GM19463 (cell line): Measurements from ENCODE around the gene PSG1.
"Not testable (repeated sequence)": the region's sequence is repeated elsewhere in the genome, so short reads cannot be mapped to it uniquely, and the experiment has no call there.

Source experiments
- ATAC-seq: cut with Tn5 transposase; IDR thresholded peaks from one replicate; pipeline ENCODE4 v1.9.1; 2021; ENCODE audit warnings: mild to moderate bottlenecking, moderate library complexity; ENCODE audit not compliant: unreplicated experiment

Gene PSG1

DNA sequence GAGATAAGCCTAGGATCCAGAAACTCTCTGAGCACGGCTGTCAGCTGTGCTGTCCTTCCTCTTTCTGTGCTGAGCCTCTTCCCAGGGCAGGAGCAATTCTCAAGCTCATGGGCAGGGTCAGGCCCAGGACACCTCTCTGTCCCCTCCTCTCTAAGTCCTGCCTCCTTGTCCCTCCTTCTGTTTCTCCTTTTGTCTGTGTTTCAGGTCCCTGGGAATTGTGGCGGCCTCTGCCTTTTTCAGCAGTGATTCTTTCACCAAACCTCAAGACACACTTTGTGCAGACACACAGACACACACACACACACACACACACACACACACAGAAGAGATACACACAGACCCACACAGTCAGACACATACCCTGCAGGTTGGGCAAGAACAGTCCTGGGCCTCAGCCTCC is at the start of gene PSG1:
TSS of gene PSG1 (minus strand) at position 101 of the 400 bp plus-strand sequence. CDS start 132 bp downstream, outside the sequence.
- no peak for ATAC-seq

DNA sequence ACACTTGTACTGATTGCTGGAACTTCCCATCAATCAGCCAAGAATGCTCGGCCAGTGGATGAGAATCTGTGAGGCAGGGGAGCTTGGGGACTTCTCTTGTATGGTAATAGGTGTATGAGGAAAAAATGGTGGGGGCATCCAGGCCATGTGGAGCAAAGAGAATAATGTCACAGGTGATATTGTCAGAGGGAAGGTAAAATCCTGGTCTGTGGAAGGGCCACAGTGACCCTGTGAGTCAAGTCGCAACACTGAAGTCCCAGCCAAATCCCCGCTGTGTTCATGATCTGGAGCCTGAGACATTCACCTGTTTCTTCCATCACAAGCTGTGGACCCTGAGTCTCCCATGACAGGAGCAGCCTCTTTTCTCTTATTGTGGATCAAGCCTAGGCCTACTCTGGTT is 49.4 kb upstream of the PSG1 start:
- ATAC-seq: no peak

DNA sequence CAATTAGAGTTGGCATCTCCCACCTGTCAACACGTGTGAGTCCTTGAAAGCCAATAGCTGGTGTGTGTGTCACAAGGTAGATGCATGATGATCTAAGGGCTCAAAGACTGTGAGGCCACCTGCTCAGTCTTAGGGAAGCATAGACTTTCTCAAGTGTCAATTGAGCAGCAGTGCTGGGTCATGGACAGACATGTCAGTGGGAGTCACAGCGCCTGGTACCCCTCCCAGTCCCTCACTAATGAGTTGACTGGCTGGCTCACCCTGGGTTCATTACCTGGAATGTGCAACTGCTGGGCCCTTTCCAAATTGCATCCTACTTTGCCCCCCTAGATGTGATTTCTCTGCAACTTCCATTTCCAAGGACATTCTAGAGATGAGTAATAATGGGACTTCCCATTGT is 47.3 kb upstream of the PSG1 start:
- ATAC-seq: no peak

DNA sequence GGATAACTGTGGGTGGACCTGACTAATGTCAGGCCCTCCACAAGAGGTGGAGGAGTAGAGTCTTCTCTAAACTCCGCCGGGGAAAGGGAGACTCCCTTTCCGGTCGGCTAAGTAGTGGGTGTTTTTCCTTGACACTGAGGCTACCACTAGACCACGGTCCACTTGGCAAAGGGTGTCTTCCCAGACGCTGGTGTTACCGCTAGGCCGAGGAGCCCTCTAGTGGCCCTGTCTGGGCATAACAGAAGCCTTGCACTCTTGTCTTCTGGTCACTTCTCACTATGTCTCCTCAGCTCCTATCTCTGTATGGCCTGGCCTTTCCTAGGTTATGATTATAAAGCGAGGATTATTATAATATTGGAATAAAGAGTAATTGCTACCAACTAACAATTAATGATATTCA is 43.6 kb upstream of the PSG1 start:
- ATAC-seq: not testable (repeated sequence)

DNA sequence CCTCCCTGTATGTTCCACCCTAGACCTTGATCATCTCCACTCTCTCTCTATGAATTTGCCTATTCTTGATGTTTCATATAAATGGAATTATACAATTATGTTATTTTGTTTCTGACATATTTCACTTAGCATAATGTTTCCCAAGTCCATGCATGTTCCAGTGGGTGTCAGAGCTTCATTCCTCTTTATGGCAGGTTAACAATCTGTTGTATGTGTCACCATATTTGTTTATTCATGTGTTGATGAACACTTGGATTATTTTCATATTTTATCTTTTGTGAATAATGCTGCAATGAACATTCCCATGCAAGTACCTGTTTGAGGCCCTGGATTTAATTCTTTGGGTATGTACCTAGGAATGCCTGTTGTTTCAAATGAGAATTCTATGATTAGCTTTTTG is 41.5 kb upstream of the PSG1 start:
- not testable (repeated sequence) for ATAC-seq

DNA sequence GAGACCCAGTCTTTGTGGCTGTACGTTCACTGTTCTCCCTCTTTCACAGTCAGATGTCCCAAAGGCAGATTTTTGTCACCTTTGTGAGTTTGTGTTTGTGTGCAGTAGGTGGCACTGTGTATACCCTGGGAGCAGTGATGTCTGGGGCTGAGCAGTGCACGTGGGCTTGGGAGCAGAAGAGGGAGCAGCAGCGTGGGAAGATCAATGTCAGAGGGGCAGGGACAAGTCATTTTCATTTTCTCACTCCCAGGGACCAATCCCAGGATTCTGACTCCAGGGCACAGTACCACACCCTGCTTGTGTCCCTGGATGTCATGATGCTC is 40.2 kb upstream of the PSG1 start:
- ATAC-seq: no peak

DNA sequence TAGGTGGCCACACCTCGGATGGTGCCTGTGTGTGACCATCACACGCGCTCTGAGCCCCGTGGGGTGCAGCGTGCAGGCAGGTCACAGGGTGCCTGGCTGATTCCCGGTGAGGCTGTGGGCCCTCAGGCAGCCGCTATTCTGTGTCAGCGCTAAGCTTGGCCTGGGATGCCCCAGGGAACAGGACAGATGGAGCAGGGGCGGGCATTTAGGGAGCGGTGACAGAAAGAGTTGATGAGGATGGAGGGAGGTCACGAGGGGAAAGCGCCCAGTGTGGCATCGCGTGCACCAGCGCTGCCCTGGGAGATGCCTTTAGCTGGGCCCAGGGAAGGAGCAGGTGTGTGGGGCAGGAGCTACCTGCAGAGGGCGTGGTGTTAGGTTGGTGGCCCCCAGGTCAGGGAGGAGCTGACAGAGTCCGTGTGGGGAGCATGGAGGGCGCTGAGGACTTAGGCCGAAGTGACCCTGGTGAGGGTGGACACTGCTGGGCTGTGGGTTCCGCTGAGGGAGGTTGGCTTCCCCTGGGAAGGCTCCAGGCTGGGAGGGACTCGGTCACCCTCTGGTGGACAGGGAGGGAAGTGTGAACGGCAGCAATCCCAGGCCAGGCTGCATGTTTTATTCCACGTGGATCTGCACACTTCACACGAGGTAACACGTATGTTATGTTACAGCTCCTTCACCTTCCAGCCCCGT is 39.7 kb upstream of the PSG1 start:
- ATAC-seq: not testable (repeated sequence)

DNA sequence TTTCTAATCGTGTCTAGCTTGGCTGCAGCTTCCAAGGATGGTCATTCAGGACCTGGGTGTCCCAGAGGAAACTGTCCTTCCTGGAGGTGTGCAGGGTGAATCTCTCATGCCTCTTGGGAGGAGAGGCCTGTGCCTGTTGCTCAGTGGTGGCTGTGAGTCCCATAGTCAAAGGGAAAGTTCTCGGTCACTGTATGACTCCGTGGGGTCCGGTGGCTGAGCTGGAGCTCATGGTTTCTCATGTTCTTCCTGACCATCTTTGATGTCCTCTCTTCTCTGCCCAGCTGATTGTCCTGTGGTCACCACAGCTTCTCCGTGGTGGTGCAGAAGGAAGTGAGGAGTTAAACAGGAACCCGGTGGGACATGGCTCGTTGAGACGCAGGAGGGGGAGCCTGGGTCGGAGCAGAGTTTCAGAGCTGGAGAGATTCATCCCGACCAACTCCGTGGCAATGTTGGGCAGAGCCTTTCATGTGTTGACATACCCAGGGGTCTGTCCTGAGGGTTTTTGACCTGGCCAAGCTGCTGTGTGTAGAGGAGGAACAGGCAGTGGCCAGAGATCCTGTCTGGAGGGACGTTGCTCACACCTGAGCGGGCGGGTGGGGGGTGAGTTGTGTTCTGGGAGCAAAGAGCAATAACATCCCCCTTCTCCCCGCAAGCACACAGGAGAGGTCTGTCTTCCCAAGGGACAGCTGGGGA is 39.0 kb upstream of the PSG1 start:
- ATAC-seq: not testable (repeated sequence)

DNA sequence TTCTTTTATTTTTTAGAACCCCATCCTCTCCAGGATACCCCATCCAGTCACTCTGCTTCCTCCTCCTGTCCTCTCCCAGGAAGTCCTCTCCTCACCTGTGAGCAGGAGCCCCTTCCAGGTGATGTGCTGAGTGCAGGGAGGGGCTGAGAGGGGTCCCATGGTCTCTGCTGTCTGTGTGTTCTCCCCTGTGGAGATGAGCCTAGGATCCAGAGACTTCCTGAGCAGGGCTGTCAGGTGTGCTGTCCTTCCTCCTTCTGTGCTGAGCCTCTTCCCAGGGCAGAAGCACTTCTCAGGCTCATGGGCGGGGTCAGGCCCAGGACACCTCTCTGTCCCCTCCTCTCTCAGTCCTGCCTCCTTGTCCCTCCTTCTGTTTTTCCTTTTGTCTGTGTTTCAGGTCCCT is 38.1 kb upstream of the PSG1 start, which contains the start of gene PSG6:
TSS of gene PSG6 (minus strand) at position 261 of the 400 bp plus-strand sequence. CDS start at position 159, 102 bp downstream.
- not testable (repeated sequence) for ATAC-seq

DNA sequence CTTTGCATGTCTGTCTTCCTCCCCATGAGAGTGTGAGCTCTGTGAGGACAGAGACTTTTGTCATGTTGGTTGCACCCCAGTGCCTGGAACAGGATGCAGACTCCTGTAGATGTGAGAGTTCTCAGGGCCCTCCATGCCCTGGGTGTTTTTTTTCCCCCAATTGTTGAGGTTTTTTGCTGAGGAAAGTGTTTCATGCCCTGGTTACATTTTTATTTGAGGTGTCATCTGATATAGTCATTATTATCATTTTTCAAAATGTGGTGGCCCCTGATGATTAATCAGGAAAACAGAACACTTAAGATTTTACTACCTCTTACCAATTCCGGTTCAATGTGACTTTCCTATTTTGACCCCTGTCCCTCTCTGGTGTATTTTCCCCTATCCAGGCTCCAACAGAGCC is 37.4 kb upstream of the PSG1 start:
- ATAC-seq: not testable (repeated sequence)

DNA sequence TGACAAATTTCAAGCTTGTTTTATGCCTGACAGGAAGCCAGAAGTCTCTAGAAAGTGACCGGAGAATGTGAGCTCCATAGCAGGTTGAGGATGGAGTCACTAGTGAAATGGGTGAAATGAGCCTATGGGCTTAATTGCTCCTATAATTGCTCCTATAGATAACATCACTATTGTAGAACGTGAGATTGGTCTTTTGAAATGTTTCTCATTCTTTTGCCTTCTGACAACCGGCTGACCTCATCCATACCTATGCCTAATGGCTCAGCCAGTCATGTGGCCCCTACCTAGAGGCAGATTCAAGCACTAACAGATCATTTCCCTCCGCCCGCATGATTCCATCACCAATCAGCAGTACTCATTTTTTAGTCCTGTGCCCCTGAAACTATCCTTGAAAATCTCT is 34.0 kb upstream of the PSG1 start:
- not testable (repeated sequence) for ATAC-seq

DNA sequence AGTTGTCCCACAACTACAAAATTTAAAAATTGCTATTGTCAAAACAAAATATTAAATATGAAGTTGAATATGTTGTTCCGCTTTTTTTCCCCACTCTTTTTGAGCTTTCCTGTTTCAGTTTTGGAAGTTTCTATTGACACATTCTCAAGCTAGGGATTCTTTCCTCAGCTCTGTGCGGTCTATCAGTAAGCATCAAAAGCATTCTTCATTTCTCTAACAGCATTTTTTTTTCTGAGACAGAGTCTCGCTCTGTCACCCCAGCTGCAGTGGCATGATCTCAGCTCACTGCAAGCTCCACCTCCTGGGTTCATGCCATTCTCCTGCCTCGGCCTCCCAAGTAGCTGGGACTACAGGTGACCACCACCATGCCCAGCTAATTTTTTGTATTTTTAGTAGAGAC is 33.4 kb upstream of the PSG1 start:
- not testable (repeated sequence) for ATAC-seq

DNA sequence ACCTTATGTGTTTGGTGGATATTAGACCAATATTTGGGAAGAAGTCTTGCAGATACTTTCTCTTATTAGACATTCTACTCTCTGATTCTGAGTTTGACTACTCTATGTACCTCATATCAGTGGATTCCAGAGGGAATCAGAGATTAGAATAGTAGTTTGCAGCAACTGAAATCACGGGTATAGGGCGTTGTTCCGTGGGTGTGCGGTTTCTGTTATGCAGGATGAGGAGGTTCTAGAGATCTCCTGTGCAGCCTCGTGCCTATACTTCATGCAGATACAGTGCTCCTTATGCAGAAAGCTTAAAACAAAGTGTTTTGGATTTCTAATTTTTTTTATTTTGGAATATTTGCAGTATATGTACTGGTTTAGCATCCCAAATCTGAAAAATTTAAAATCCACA is 32.2 kb upstream of the PSG1 start:
- not testable (repeated sequence) for ATAC-seq

DNA sequence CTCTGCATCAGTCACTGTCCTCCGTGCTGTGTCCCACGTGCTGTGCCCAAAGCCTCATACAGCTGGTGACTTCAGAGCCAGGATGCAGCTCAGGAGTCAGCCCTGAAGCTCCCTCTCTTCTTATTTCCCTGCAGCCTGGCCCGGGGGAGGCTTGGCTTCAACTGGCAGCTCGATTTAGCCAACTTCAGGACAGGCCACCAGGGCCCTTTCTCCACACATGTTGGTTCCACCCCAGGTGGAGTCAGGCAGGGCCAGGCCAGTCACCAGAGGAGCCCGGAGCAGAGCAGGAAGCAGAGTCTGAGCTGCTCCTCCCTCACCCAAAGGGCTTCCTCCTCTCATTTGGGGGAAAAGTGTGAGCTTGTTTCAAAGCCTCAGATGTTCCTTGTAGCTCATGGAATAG is 26.6 kb upstream of the PSG1 start:
- not testable (repeated sequence) for ATAC-seq

DNA sequence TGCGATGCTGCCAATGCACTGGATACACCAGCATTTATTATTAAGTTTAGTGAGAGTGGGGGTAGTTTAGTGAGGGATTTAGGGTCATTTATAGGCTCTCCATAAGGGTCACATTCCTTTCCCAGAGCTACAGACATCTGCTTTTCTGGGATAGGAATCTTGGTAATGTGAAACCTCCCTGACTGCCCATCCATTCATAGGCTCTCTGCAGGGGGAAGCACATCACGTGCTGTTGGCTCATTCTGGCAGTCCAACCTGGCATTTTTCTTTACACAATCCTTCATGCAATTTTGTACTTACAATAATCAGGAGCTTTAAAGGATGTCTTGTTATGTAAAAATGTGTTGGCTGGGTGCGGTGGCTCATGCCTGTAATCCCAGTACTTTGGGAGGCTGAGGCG is 21.0 kb upstream of the PSG1 start:
- ATAC-seq: not testable (repeated sequence)

DNA sequence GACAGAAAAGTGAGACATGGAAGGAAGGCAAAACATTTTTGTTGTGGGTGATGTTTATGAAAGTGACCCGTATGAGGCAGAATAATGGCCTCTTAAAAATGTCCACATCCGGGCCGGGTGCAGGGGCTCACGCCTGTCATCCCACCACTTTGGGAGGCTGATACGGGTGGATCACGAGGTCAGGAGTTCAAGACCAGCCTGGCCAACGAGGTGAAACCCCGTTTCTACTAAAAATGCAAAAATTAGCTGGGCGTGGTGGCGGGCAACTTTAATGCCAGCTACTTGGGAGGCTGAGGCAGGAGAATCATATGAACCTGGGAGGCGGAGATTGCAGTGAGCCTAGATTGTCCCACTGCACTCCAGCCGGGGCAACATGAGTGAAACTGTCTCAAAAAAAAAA is 20.2 kb upstream of the PSG1 start:
- ATAC-seq: not testable (repeated sequence)

DNA sequence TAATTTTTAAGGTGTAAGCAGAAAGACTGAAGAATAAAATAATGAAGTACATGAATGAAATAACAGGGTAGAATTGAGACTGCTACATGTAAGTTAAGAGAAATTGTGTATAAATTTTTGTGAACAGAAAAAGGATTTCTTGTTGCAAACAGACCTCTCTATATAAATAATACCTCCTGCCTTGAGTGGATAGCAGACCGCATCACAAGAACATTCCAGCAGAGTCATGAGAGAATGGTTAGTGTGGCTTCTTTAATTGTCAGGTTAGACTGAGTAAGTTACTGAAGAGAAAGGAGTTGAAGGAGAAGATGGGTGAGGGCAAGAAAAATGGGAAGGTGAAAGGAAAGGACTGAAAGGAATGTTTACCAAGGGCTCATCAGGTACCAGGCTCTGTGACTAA is 19.6 kb upstream of the PSG1 start:
- ATAC-seq: not testable (repeated sequence)

DNA sequence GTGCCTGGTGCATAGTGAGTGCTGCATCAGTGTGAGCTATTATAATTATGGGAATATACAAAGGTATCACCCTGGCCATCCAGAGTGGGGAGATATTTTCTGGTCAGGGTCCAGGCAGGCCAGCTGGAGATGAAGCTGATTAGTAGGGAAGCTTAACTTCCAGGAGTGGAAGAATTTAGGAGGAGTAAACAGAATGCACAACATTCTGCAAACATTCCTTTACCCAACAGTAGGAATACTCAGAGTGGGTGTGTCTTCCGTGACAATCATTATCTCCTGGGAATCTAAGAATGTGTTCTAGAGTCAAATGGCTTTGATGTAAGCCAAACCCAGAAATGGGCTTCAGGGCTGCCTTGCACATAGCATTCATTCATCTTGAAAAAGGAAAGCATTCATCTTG is 19.1 kb upstream of the PSG1 start:
- ATAC-seq: not testable (repeated sequence)

DNA sequence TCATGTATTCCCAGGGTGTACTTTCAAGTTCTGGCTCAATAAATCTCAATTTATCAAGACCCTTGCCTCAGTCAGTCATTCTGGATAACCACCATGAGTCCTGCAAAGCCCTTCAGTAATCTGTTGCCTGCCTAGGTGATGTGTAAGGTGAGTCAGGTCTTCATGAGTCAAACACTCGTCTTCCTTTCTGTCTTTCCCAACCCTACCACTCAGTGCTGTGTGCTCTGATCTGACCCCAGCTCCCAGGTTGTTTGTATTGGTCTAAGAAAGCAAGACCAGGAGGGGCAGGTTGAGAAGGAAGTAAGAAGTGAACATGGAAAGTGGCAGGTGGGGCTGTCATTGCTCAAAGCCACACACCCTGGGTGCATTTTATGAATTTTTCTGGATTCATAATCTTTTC is 18.2 kb upstream of the PSG1 start:
- ATAC-seq: not testable (repeated sequence)

DNA sequence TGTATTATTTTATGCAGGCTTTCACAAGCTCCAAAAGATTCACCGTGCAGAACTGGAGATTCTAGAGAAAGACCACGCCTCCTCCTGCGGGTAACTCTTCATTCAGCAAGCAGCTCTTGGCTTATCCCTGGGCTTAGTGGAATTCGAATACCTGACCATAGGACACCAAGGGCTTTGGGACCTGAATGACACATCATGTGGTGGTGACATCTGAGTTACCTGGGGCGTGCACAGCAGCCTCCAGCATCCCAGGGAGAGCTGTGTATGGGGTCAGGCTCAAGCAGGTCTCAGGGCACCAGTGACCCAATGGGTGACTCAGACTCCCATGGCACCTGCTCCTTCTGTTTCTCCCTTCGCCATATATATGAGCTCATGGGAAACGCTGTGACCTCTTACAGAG is 10.9 kb upstream of the PSG1 start:
- ATAC-seq: not testable (repeated sequence)

DNA sequence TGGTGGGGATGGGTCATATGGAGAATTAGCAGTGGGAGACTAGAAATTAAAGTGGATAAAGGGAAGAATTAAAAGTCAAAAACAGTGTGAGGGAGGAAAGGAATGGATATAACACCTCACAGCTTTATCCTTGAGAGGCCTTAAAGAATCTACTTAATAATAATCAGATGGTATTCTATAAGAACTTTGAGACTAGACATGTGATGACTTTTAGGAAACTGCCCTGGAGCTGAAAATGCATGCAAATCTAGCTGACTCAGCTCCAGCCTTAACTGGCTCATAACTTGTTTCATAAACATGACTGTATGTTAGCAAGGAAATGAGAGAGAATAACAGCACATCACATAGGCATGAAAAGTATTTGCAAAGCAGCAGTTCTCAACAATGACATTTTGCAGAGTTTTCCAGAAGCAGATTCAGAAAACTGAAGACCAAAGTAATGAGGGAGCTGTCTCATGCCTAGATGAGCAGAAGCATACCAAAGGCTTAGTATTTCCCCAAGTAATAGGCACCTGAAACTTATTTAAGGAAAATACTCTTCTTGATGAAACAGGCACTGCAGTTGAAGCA is 8.4 kb upstream of the PSG1 start:
- ATAC-seq: not testable (repeated sequence)

DNA sequence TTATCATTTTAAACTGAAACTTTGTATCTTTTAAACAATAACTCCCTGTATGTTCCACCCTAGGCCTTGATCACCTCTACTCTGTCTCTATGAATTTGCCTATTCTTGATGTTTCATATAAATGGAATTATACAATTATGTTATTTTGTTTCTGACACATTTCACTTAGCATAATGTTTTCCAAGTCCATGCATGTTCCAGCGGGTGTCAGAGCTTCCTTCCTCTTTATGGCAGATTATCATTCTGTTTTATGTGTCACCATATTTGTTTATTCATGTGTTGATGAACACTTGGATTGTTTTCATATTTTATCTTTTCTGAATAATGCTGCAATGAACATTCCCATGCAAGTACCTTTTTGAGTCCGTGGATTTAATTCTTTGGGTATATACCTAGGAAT is 3.2 kb upstream of the PSG1 start:
- not testable (repeated sequence) for ATAC-seq
